Kidney (tissue), 22 donors: ENCODE results near the gene ZNF284. TPM values are rescaled to one million over a fixed set of nuclear protein-coding genes. Genes with fewer than 3 reads are reported as not detected.

Experiments
- DNase-seq, 5 donors: peaks; one replicate each; pipeline ENCODE4 v3.0.0-alpha.2; 2013 to 2020
- FAIRE-seq: peaks from 2 replicates; lab custom pipeline; 2012; peaks lifted over from hg19 to GRCh38; lab: Jason Lieb, UNC
- H3K27ac ChIP-seq, 2 donors: one replicate each; pipeline ENCODE4 v1.7.0; 2013; ENCODE audit warnings: low read depth in 2 of 2, low read length in 2 of 2, inconsistent platforms in 1 of 2
- H3K27me3 ChIP-seq: one replicate; pipeline ENCODE4 v1.7.1; 2013; ENCODE audit warnings: low read length, inconsistent platforms; ENCODE audit not compliant: control insufficient read depth, insufficient read depth
- H3K36me3 ChIP-seq, 3 donors: one replicate each; pipeline versions ENCODE4 v1.7.0 to v1.7.1; 2013; ENCODE audit warnings: low read length in 3 of 3, control low read depth in 1 of 3, inconsistent platforms in 1 of 3; ENCODE audit not compliant: insufficient read depth in 3 of 3, control insufficient read depth in 2 of 3
- H3K4me1 ChIP-seq, 3 donors: one replicate each; pipeline versions ENCODE4 v1.7.0 to v1.7.1; 2013; ENCODE audit warnings: low read length in 3 of 3, inconsistent platforms in 1 of 3, low read depth in 1 of 3; ENCODE audit not compliant: control insufficient read depth in 2 of 3, insufficient read depth in 2 of 3
- H3K4me3 ChIP-seq, 3 donors: one replicate each; pipeline versions ENCODE4 v1.7.0 to v1.8.1; 2013; ENCODE audit warnings: low read length in 3 of 3, control low read depth in 1 of 3, inconsistent platforms in 1 of 3
- H3K9ac ChIP-seq, 3 donors: one replicate each; pipeline versions ENCODE4 v1.7.0 to v1.7.1; 2013; ENCODE audit warnings: low read length in 3 of 3, control low read depth in 1 of 3, inconsistent platforms in 1 of 3
- H3K9me3 ChIP-seq, 3 donors: one replicate each; pipeline versions ENCODE4 v1.7.0 to v1.7.1; 2013; ENCODE audit warnings: low read length in 3 of 3, control low read depth in 1 of 3, inconsistent platforms in 1 of 3; ENCODE audit not compliant: control insufficient read depth in 2 of 3, insufficient read depth in 1 of 3
- intact Hi-C: fragments of 100-400 bp; cut with DNase I; formaldehyde crosslinking; loops from one replicate; pipeline ENCODE4 v1.11.1; 2022
- long read RNA-seq, 10 donors: library from polyadenylated mRNA in 1 of 10; unstranded in 1 of 10; transcript quantifications; one replicate each; pipeline ENCODE4 v2.0.0 and lab custom pipeline, GENCODE V29; 2021 to 2026
- polyA plus RNA-seq: library from polyadenylated mRNA; stranded (reverse); fragments of 350-450 nt; fragmentation: Illumina TruSeq; extraction: RNeasy Lipid Tissue Mini Kit (QIAGEN cat#74804); gene quantifications from one replicate; pipeline ENCODE4 v1.2.3, GENCODE V29; 2014; ENCODE audit warnings: low read depth, low replicate concordance; ENCODE audit not compliant: insufficient read depth
- total RNA-seq: library from RNA; stranded (reverse); fragmentation: NEBNext Ultra II Directional; extraction: Animal tissue kit (Norgen Biotek cat#: 25700); gene quantifications from one replicate; pipeline ENCODE4 v1.2.1, GENCODE V29; 2021
- TF ChIP-seq, protein P1 (sequence below): IDR thresholded peaks from 3 replicates; pipeline ENCODE4 v1.5.1; 2012; ENCODE audit warnings: mild to moderate bottlenecking, moderate library complexity, borderline replicate concordance; ENCODE audit not compliant: insufficient read depth; ENCODE audit errors: extremely low read depth
- donor health status: control.
- donor health status: control.
- donor health status: control.
- donor health status: control.
- donor health status: control.
- donor health status: DM: yes; HTN: yes; CAD: no.
- donor health status: Normal renal cell carcinoma (clear cell type).

The ZNF284 gene
- total RNA-seq (2.5 TPM), polyA plus RNA-seq (1.2 TPM)
- long read RNA-seq, donor 1: 0 reads
- long read RNA-seq, donor 2: 0 reads
- long read RNA-seq, donor 3: 0 reads
- long read RNA-seq, donor 4: 0 reads
- long read RNA-seq, donor 5: 0 reads
- long read RNA-seq, donor 6: 0 reads
- long read RNA-seq, donor 7, full-length matches to known transcripts: 1 of 3 reads
- long read RNA-seq, donor 7, partial matches to known transcripts: 0 of 3 reads
- long read RNA-seq, donor 7, other reads (novel, unspliced or antisense): 2 of 3 reads
- long read RNA-seq, donor 8: 0 reads
- long read RNA-seq, donor 9: 0 reads
- long read RNA-seq, donor 10, full-length matches to known transcripts: 1 of 1 reads
- long read RNA-seq, donor 10, partial matches to known transcripts: 0 of 1 reads
- long read RNA-seq, donor 10, other reads (novel, unspliced or antisense): 0 of 1 reads

DNA sequence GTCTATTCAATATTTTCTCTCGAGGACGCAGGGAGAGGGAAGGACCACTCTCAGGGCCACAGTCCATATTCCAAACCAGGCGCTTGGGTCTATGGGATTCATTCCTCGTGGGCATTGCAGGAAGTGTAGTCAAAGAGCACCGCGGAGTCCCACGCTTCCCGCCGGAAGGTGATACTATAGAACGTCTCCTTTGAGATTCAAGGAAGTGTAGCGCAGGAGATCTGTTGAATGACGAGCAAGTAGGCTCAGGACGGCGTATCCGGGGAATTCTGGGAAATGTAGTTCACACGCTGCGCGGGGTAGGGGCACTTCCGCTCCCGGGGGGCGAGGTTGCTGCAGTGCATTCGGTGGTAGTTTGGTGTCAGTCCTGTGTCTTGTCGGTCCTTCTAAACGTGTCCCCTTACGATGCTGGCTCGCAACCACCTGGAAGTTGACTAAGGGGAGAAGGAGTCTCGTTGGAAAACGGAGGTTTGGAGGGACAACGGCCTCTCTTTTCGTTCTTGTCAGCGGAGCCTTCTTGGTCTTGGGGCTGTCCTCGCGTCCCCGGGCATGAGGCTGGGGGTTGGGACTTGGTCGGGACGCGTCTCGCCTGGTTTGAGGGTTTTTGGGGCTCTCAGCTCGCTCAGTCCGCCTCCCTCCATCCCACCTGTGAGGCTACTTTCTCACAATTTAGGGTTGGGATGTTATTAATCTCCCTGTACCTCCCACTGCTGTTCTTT, at the start of gene ZNF284:
ZNF284 (plus strand) TSS at position 336 of the 719 bp plus-strand sequence. CDS start 4,231 bp downstream, outside the sequence.
- Histone ChIP-seq H3K4me1 (peaks cover 0 to 5% (median 0%) of the 10 kb centered on the region in 3 donors), H3K27ac (peak within 1 kb of the TSS in 1 of 2 donors; percentile 26), H3K27me3 (no peaks in the 10 kb centered on the region), H3K36me3 (peaks cover 0 to 4% (median under 1%) of the 10 kb centered on the region in 3 donors), H3K9me3 (peaks cover 0 to 16% (median 0%) of the 10 kb centered on the region in 3 donors), H3K9ac (peak within 1 kb of the TSS; percentile 62 to 99 (median 71)), H3K4me3 (peak within 1 kb of the TSS; percentile 93 to 99 (median 97))
- TF ChIP-seq, protein P1, sequence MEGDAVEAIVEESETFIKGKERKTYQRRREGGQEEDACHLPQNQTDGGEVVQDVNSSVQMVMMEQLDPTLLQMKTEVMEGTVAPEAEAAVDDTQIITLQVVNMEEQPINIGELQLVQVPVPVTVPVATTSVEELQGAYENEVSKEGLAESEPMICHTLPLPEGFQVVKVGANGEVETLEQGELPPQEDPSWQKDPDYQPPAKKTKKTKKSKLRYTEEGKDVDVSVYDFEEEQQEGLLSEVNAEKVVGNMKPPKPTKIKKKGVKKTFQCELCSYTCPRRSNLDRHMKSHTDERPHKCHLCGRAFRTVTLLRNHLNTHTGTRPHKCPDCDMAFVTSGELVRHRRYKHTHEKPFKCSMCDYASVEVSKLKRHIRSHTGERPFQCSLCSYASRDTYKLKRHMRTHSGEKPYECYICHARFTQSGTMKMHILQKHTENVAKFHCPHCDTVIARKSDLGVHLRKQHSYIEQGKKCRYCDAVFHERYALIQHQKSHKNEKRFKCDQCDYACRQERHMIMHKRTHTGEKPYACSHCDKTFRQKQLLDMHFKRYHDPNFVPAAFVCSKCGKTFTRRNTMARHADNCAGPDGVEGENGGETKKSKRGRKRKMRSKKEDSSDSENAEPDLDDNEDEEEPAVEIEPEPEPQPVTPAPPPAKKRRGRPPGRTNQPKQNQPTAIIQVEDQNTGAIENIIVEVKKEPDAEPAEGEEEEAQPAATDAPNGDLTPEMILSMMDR: no peak
- peak; percentile 90 to 97 (median 94) for DNase-seq
- FAIRE-seq: no peak
- intact Hi-C loops: no loop called here

DNA sequence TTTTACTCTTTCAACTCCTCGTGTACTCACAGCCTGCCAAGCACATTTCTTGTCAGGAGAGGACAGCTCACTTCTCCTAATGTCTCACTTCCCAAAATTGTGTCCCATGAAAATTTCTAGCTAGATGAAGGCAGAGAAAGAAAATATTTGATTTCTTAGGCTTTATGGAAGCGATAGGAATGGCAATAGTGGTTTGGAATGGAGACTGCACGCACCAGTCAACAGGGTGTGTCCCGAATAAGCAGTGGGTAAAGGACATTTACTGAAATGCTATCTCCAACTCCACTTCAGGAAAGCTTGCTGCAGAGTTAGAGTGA, 47.1 kb upstream of the ZNF284 start:
- FAIRE-seq (no peak), DNase-seq (no peak)
- intact Hi-C loops: no loop called here
- TF ChIP-seq, protein P1: no peak
- Histone ChIP-seq H3K27me3 (no peaks in the 10 kb centered on the region), H3K36me3 (peaks cover 11 to 19% (median 17%) of the 10 kb centered on the region in 3 donors), H3K4me1 (peaks cover 0 to 2% (median 0%) of the 10 kb centered on the region in 3 donors), H3K9ac (peak overlapping the region in 1 of 3 donors; percentile 89), H3K9me3 (peaks cover 2 to 16% (median 14%) of the 10 kb centered on the region in 3 donors), H3K27ac (no peak overlapping the region), H3K4me3 (peak overlapping the region; percentile 88 to 94 (median 89))

DNA sequence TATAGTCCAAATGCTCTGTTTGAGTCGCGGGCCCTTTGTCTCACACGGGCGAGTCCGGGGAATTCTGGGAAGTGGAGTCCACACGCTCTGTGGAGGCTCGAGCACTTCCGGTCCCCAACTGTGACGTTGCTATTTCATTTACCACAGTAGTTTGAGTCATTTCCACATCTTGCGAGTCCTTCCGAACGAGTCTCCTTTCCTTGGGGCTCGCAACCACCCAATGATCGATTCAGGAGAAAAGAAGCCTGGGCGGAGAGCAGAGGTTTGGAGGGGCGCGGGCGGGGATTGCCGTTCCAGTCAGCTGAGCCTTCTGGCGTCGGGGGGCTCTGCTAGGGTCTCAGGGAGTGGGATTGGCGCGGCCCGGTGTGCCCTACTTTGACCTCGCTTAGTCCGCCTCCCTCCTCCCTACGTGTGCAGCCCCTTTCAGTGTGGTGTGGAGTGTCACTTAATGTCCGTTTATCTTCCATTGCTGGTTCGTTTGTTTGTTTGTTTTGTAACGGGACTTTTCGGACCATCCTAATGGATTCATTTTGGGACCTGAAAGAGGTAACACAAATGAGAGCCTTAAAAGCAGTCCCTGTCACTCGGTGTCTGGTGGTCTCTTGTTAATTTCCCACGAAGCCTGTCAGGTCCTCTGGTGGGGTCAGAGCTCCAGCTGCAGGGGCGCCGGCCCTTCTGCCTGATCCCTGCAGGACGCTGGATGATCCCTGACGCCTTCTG, 46.6 kb upstream of the ZNF284 start, which contains the start of gene ZNF222:
ZNF222 (plus strand) TSS at position 163 of the 720 bp plus-strand sequence; CDS start at position 221, 58 bp downstream.
- FAIRE-seq: peak; percentile 70
- peak within 1 kb of the TSS in 1 of 2 donors; percentile 38 for H3K27ac ChIP-seq
- TF ChIP-seq, protein P1: no peak
- H3K9ac ChIP-seq: peak within 1 kb of the TSS; percentile 57 to 89 (median 63)
- intact Hi-C loops: no loop called here
- DNase-seq: peak; percentile 87 to 96 (median 89)
- peak within 1 kb of the TSS; percentile 88 to 94 (median 89) for H3K4me3 ChIP-seq
- H3K4me1 ChIP-seq: peaks cover 0 to 2% (median 0%) of the 10 kb centered on the region in 3 donors
- peaks cover 12 to 22% (median 17%) of the 10 kb centered on the region in 3 donors for H3K36me3 ChIP-seq
- H3K9me3 ChIP-seq: peaks cover 2 to 20% (median 14%) of the 10 kb centered on the region in 3 donors
- H3K27me3 ChIP-seq: no peaks in the 10 kb centered on the region
